ENCODE measurements around the gene KRT76. TPM values are rescaled to one million over a fixed set of nuclear protein-coding genes. Genes with fewer than 3 reads are reported as not detected.

KRT76 gene
- total RNA-seq, 2 experiments from 2014 or later: not detected

- Mint-ChIP-seq H3K36me3 (no peaks in the 10 kb centered on the region), H3K27ac (no peak overlapping the region), H3K27me3 (peaks cover 6% of the 10 kb centered on the region), H3K9me3 (ENCODE audit: low read depth) (no peaks in the 10 kb centered on the region), H3K4me1 (no peaks in the 10 kb centered on the region), H3K4me3 (no peak overlapping the region)
- DNase-seq (no peak), ATAC-seq (no peak)
- CTCF ChIA-PET: no interaction called here
These were observed 31.5 kb upstream of the KRT76 start for GRCh38 chr12:52808573-52809160.

GRCh38 chr12:52807544-52808470 lies 30.7 kb upstream of the KRT76 start:
- Mint-ChIP-seq H3K9me3 (ENCODE audit: low read depth) (no peaks in the 10 kb centered on the region), H3K36me3 (no peaks in the 10 kb centered on the region), H3K27ac (no peak overlapping the region), H3K27me3 (peaks cover 7% of the 10 kb centered on the region), H3K4me1 (no peaks in the 10 kb centered on the region), H3K4me3 (no peak overlapping the region)
- no peak for ATAC-seq
- no peak for DNase-seq
- CTCF ChIA-PET: no interaction called here

DNA sequence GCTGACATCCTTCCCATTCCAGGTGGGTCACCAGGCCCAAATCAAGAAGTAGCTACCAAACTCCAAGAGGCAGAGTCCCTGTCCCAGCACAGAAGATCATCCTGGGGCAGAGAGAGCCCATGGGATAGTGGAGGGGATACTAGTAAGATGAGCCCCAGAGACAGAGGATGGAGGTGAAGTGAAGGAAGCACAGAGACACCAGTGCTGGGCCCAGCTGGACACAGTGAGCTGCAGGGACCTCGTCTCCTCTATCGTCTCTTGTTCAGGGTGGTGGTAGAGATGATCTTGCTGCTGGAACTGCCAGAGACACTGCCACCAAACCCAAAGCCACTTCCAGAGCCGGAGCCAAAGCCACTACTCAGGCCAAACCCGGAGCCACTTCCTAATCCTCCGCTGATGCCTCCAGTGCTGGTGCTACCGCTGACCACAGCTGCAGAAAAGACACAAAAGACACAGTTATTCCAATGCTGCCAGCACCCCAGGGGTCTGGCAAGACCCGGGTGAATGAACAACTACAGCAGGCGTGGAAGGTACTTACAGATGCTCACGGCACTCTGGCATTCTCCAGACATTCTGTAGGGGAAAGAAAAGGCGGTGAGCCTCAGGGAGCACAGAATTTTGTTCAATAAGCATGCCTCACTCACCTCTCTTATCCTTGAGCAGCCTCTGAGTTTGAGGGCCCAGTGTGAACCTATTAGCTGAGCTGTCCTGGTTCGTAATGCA lies 29.8 kb upstream of the KRT76 start:
- Mint-ChIP-seq H3K27ac (no peak overlapping the region), H3K27me3 (peaks cover 5% of the 10 kb centered on the region)
- no peak for ATAC-seq

GRCh38 chr12:52806169-52806811 lies 29.1 kb upstream of the KRT76 start:
- DNase-seq (no peak), ATAC-seq (no peak)
- Mint-ChIP-seq H3K27me3 (peaks cover 5% of the 10 kb centered on the region), H3K9me3 (ENCODE audit: low read depth) (no peaks in the 10 kb centered on the region), H3K27ac (no peak overlapping the region), H3K36me3 (no peaks in the 10 kb centered on the region), H3K4me1 (no peaks in the 10 kb centered on the region), H3K4me3 (no peak overlapping the region)
- CTCF ChIA-PET: no interaction called here

More for the DNA sequence above, 29.8 kb upstream of the KRT76 start:
- H3K9me3 Mint-ChIP-seq (ENCODE audit: low read depth): no peaks in the 10 kb centered on the region
- H3K4me3 Mint-ChIP-seq: no peak overlapping the region
- CTCF ChIA-PET: no interaction called here
- no peaks in the 10 kb centered on the region for H3K36me3 Mint-ChIP-seq
- no peak for DNase-seq
- no peaks in the 10 kb centered on the region for H3K4me1 Mint-ChIP-seq

DNA sequence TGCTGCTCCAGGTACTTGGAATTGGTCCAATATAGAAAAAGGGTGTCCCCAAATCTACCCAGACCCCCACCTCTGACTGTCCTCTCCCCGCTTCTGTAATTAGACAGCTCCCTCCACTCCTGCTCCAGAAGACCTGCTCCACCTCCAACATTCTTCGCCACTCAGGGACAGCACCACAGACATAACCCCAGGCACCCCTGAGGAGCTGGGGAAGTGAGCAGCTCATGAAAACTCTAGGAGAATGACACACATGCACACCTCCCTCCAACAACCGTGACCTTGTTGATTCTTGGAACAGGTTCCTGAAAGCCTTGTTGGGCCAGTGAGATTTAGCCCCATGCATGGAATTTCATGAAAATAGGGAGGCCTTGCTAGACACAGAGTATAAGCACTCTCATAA lies 28.6 kb upstream of the KRT76 start:
- Mint-ChIP-seq H3K27ac (no peak overlapping the region), H3K9me3 (ENCODE audit: low read depth) (no peaks in the 10 kb centered on the region), H3K4me3 (no peak overlapping the region), H3K4me1 (no peaks in the 10 kb centered on the region), H3K27me3 (peaks cover 5% of the 10 kb centered on the region), H3K36me3 (no peaks in the 10 kb centered on the region)
- ATAC-seq (no peak), DNase-seq (no peak)
- CTCF ChIA-PET: no interaction called here

DNA sequence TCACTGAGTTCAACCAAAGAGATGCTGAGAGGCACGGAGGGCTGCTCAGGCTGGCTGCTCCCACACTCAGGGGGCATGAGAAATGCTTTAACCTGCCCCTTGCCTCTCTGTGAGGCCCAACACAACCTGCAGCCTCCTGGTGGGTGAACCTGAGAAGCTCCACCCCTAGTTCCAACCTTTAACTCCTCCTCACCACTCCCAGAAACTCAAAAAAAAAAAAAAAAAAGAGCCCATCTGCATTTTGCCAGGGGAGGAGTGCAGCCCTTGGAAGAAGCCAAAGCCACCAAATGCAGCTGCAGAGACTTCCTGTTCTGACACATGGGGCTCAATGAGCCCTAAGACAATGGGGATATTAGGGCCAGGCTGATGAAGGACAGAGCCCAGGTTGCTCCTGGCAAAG lies 27.9 kb upstream of the KRT76 start:
- peaks cover 5% of the 10 kb centered on the region for H3K27me3 Mint-ChIP-seq
- H3K4me3 Mint-ChIP-seq: no peak overlapping the region
- H3K9me3 Mint-ChIP-seq (ENCODE audit: low read depth): no peaks in the 10 kb centered on the region
- H3K27ac Mint-ChIP-seq: no peak overlapping the region
- ATAC-seq (no peak), DNase-seq (no peak)
- CTCF ChIA-PET: no interaction called here
- no peaks in the 10 kb centered on the region for H3K4me1 Mint-ChIP-seq
- no peaks in the 10 kb centered on the region for H3K36me3 Mint-ChIP-seq

GRCh38 chr12:52802442-52802841 lies 25.3 kb upstream of the KRT76 start:
- DNase-seq (no peak), ATAC-seq (no peak)
- Mint-ChIP-seq H3K9me3 (ENCODE audit: low read depth) (no peaks in the 10 kb centered on the region), H3K27ac (no peak overlapping the region), H3K4me3 (no peak overlapping the region), H3K36me3 (no peaks in the 10 kb centered on the region), H3K27me3 (peaks cover 2% of the 10 kb centered on the region), H3K4me1 (no peaks in the 10 kb centered on the region)
- CTCF ChIA-PET: interaction anchor here (0.9 kb wide), 1 partner anchor 790 kb away, joined by 3 read pairs; no protein-coding TSS in a partner anchor

GRCh38 chr12:52801773-52802172 lies 24.6 kb upstream of the KRT76 start:
- no peak for ATAC-seq
- H3K4me1 Mint-ChIP-seq: no peaks in the 10 kb centered on the region

GRCh38 chr12:52800259-52800917 lies 23.2 kb upstream of the KRT76 start:
- Mint-ChIP-seq H3K9me3 (ENCODE audit: low read depth) (no peaks in the 10 kb centered on the region), H3K36me3 (no peaks in the 10 kb centered on the region), H3K4me1 (no peaks in the 10 kb centered on the region), H3K4me3 (no peak overlapping the region), H3K27me3 (peaks cover 2% of the 10 kb centered on the region), H3K27ac (no peak overlapping the region)
- CTCF ChIA-PET: no interaction called here
- no peak for ATAC-seq
- no peak for DNase-seq

More at GRCh38 chr12:52801773-52802172, 24.6 kb upstream of the KRT76 start:
- no peak for DNase-seq
- Mint-ChIP-seq H3K36me3 (no peaks in the 10 kb centered on the region), H3K27ac (no peak overlapping the region), H3K27me3 (peaks cover 2% of the 10 kb centered on the region), H3K4me3 (no peak overlapping the region), H3K9me3 (ENCODE audit: low read depth) (no peaks in the 10 kb centered on the region)
- CTCF ChIA-PET: no interaction called here

GRCh38 chr12:52799505-52800211 lies 22.5 kb upstream of the KRT76 start:
- Mint-ChIP-seq H3K27ac (no peak overlapping the region), H3K9me3 (ENCODE audit: low read depth) (no peaks in the 10 kb centered on the region), H3K4me1 (peaks cover under 1% of the 10 kb centered on the region), H3K36me3 (no peaks in the 10 kb centered on the region), H3K27me3 (peaks cover 2% of the 10 kb centered on the region), H3K4me3 (no peak overlapping the region)
- DNase-seq (no peak), ATAC-seq (no peak)
- CTCF ChIA-PET: no interaction called here

- CTCF ChIA-PET: no interaction called here
These were observed 21.7 kb upstream of the KRT76 start for GRCh38 chr12:52798671-52799504.

More at GRCh38 chr12:52798671-52799504, 21.7 kb upstream of the KRT76 start:
- H3K9me3 Mint-ChIP-seq (ENCODE audit: low read depth): no peaks in the 10 kb centered on the region
- H3K27me3 Mint-ChIP-seq: peaks cover 5% of the 10 kb centered on the region
- H3K4me3 Mint-ChIP-seq: no peak overlapping the region
- H3K36me3 Mint-ChIP-seq: no peaks in the 10 kb centered on the region
- peaks cover 7% of the 10 kb centered on the region for H3K4me1 Mint-ChIP-seq
- no peak overlapping the region for H3K27ac Mint-ChIP-seq
- ATAC-seq (no peak), DNase-seq (no peak)

Measured in activated CD8-positive, alpha-beta memory T cell treated with anti-CD3 and anti-CD28 coated beads, Interleukin-2, amount 10 ng/mL, durations not matched to agents 7 days and 5 days (primary cell).